ENCODE results near the gene PTPRB. TPM values are rescaled to one million over a fixed set of nuclear protein-coding genes. Genes with fewer than 3 reads are reported as not detected.

PTPRB gene
- total RNA-seq, 2 experiments from 2014 or later, result not detected

GRCh38 chr12:70652451-70652850, 15.2 kb upstream of the PTPRB start:
- Mint-ChIP-seq H3K27ac (no peak overlapping the region), H3K4me1 (ENCODE audit: low read depth) (no peaks in the 10 kb centered on the region), H3K36me3 (ENCODE audit: low read depth) (no peaks in the 10 kb centered on the region), H3K4me3 (no peak overlapping the region), H3K27me3 (no peaks in the 10 kb centered on the region), H3K9me3 (no peaks in the 10 kb centered on the region)
- no peak for TF ChIP-seq CTCF (IDR thresholded peaks at IDR 0.05)
- ATAC-seq (ENCODE audit: poor library complexity) (no peak), DNase-seq (no peak)
- Histone ChIP-seq H3K27ac (ENCODE audit: low read depth in 1 of 2, low read length in 2 of 2) (no peak overlapping the region), H3K27me3 (ENCODE audit: control insufficient read depth in 1 of 2, insufficient read depth in 2 of 2, low read length in 2 of 2) (no peaks in the 10 kb centered on the region), H3K36me3 (ENCODE audit: insufficient read depth, low read length) (no peaks in the 10 kb centered on the region), H3K4me1 (ENCODE audit: insufficient read depth, low read length) (no peaks in the 10 kb centered on the region), H3K9me3 (ENCODE audit: control insufficient read depth in 1 of 2, insufficient read depth in 1 of 2, low read length in 2 of 2) (no peaks in the 10 kb centered on the region), H3K4me3 (ENCODE audit: low read length) (no peak overlapping the region)
- ChIA-PET CTCF (no interaction called here), POLR2A (no interaction called here)
- intact Hi-C loops (cut with DNase I, micrococcal nuclease), result no loop called here

DNA sequence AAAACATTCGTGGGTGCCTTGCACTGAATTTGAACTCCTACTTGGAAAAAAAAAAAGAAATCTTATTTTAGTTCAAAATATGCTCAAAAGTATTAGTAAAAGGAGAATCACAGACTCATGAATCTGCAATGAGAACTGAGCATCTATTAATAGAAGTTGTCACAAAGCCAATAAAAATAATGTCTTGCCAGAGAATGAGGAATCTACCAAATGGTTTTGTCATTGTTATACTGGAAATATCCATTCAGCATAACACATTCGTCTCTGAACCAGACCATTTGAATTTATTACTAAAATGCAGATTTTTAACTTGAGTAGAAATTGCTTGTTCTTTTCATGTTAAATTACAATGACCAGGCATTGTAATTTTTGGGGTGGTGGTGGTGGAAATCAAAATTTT, 11.6 kb upstream of the PTPRB start:
- ChIA-PET POLR2A (no interaction called here), CTCF (no interaction called here)

GRCh38 chr12:70648191-70648590, 11.0 kb upstream of the PTPRB start:
- no peak overlapping the region for H3K27ac Mint-ChIP-seq
- peaks cover 28% of the 10 kb centered on the region for H3K27me3 Mint-ChIP-seq
- Histone ChIP-seq H3K4me1 (ENCODE audit: insufficient read depth, low read length) (no peaks in the 10 kb centered on the region), H3K27ac (ENCODE audit: low read depth in 1 of 2, low read length in 2 of 2) (no peak overlapping the region), H3K9me3 (ENCODE audit: control insufficient read depth in 1 of 2, insufficient read depth in 1 of 2, low read length in 2 of 2) (no peaks in the 10 kb centered on the region), H3K27me3 (ENCODE audit: control insufficient read depth in 1 of 2, insufficient read depth in 2 of 2, low read length in 2 of 2) (no peaks in the 10 kb centered on the region), H3K4me3 (ENCODE audit: low read length) (no peak overlapping the region), H3K36me3 (ENCODE audit: insufficient read depth, low read length) (no peaks in the 10 kb centered on the region)
- no peak overlapping the region for H3K4me3 Mint-ChIP-seq
- no peaks in the 10 kb centered on the region for H3K9me3 Mint-ChIP-seq
- DNase-seq, result no peak
- TF ChIP-seq CTCF (IDR thresholded peaks at IDR 0.05), result no peak
- no peaks in the 10 kb centered on the region for H3K4me1 Mint-ChIP-seq (ENCODE audit: low read depth)
- intact Hi-C loops (cut with DNase I, micrococcal nuclease), result no loop called here
- ATAC-seq (ENCODE audit: poor library complexity), result no peak
- POLR2A ChIA-PET, result no interaction called here
- H3K36me3 Mint-ChIP-seq (ENCODE audit: low read depth), result no peaks in the 10 kb centered on the region
- CTCF ChIA-PET, result no interaction called here

More for the DNA sequence above, 11.6 kb upstream of the PTPRB start:
- H3K27me3 Mint-ChIP-seq, result peaks cover 27% of the 10 kb centered on the region
- no peaks in the 10 kb centered on the region for H3K27me3 ChIP-seq (ENCODE audit: control insufficient read depth in 1 of 2, insufficient read depth in 2 of 2, low read length in 2 of 2)
- H3K4me3 ChIP-seq (ENCODE audit: low read length), result no peak overlapping the region
- DNase-seq (no peak), ATAC-seq (ENCODE audit: poor library complexity) (no peak)
- no peak for TF ChIP-seq CTCF (IDR thresholded peaks at IDR 0.05)
- H3K27ac ChIP-seq (ENCODE audit: low read depth in 1 of 2, low read length in 2 of 2), result no peak overlapping the region
- H3K4me1 ChIP-seq (ENCODE audit: insufficient read depth, low read length), result no peaks in the 10 kb centered on the region
- intact Hi-C loops (cut with DNase I, micrococcal nuclease), result no loop called here
- no peak overlapping the region for H3K4me3 Mint-ChIP-seq
- H3K36me3 ChIP-seq (ENCODE audit: insufficient read depth, low read length), result no peaks in the 10 kb centered on the region
- H3K36me3 Mint-ChIP-seq (ENCODE audit: low read depth), result no peaks in the 10 kb centered on the region
- no peaks in the 10 kb centered on the region for H3K9me3 ChIP-seq (ENCODE audit: control insufficient read depth in 1 of 2, insufficient read depth in 1 of 2, low read length in 2 of 2)
- no peaks in the 10 kb centered on the region for H3K4me1 Mint-ChIP-seq (ENCODE audit: low read depth)
- no peak overlapping the region for H3K27ac Mint-ChIP-seq
- H3K9me3 Mint-ChIP-seq, result no peaks in the 10 kb centered on the region
